HL-60 (cell line): Measurements from ENCODE around the gene FN3KRP.

Experiments
- DNase-seq, 2 experiments: peaks; one replicate each; pipeline ENCODE4 v3.0.0-alpha.2; 2010 to 2020; ENCODE audit warnings: low read depth in 1 of 2, low spot score in 1 of 2
- H3K27ac ChIP-seq: fragments of 250-450 bp; sonication (Bioruptor Pico); replicated peaks from 2 replicates; pipeline ENCODE4 v1.5.1; 2020; ENCODE audit warnings: mild to moderate bottlenecking, moderate library complexity
- H3K27me3 ChIP-seq: fragments of 250-450 bp; sonication (Bioruptor Pico); 2 replicates; pipeline ENCODE4 v1.5.1; 2021; ENCODE audit warnings: mild to moderate bottlenecking, moderate library complexity; ENCODE audit not compliant: insufficient read depth, poor library complexity, severe bottlenecking
- H3K4me3 ChIP-seq: replicated peaks from 2 replicates; pipeline ENCODE4 v1.5.1; 2011; ENCODE audit warnings: mild to moderate bottlenecking, control low read depth, low read length; ENCODE audit not compliant: insufficient read depth
- CTCF ChIP-seq: IDR thresholded peaks from one replicate; pipeline ENCODE4 v1.5.1; 2011; ENCODE audit warnings: low read length, control low read depth, inconsistent platforms; ENCODE audit not compliant: insufficient read depth
- GABPA ChIP-seq: IDR thresholded peaks from 2 replicates; pipeline ENCODE4 v1.6.1; 2012; ENCODE audit warnings: low read depth
- POLR2AphosphoS5 ChIP-seq: IDR thresholded peaks from 2 replicates; pipeline ENCODE4 v1.6.1; 2012; ENCODE audit warnings: low read depth
- REST ChIP-seq: IDR thresholded peaks from 2 replicates; pipeline ENCODE4 v1.6.1; 2012; ENCODE audit warnings: low read depth; ENCODE audit not compliant: insufficient replicate concordance
- SPI1 ChIP-seq: IDR thresholded peaks from 2 replicates; pipeline ENCODE4 v1.6.1; 2012; ENCODE audit warnings: low read depth, mild to moderate bottlenecking, borderline replicate concordance
- long read RNA-seq: library from polyadenylated mRNA; unstranded; transcript quantifications from one replicate; pipeline ENCODE4 v2.0.0, GENCODE V29; 2020

Gene FN3KRP
- long read RNA-seq, transcript FN3KRP-201 (6 exons, 1,849 nt): major isoform, 164 of 195 reads
- long read RNA-seq, partial matches to known transcripts: 2 of 195 reads
- long read RNA-seq, other reads (novel, unspliced or antisense): 28 of 195 reads

- Histone ChIP-seq H3K27me3 (no peaks in the 10 kb centered on the region), H3K4me3 (peak within 1 kb of the TSS; percentile 73), H3K27ac (peak within 1 kb of the TSS; percentile 80)
- no peak for TF ChIP-seq SPI1
- TF ChIP-seq POLR2AphosphoS5: peak; percentile 76; the same call in 1 of the 2 replicates
- DNase-seq: peak; percentile 83 to 93
Measured at GRCh38 chr17:82716203-82717010, at the start of gene FN3KRP. Gene FN3KRP (plus strand): TSS chr17:82716706. CDS start chr17:82716756, 50 bp downstream.

- H3K4me3 ChIP-seq: no peak overlapping the region
- no peak for DNase-seq
- no peak for TF ChIP-seq POLR2AphosphoS5
- no peak for TF ChIP-seq GABPA
- TF ChIP-seq REST: no peak
- TF ChIP-seq CTCF: no peak
- no peak for TF ChIP-seq SPI1
- H3K27me3 ChIP-seq: no peaks in the 10 kb centered on the region
- no peak overlapping the region for H3K27ac ChIP-seq
Measured at GRCh38 chr17:82666931-82667667, 49.4 kb upstream of the FN3KRP start.

GRCh38 chr17:82667668-82668000 lies 48.9 kb upstream of the FN3KRP start:
- no peak overlapping the region for H3K4me3 ChIP-seq
- no peak overlapping the region for H3K27ac ChIP-seq
- no peak for TF ChIP-seq SPI1
- TF ChIP-seq REST: no peak
- no peak for TF ChIP-seq GABPA
- no peak for TF ChIP-seq CTCF
- TF ChIP-seq POLR2AphosphoS5: no peak
- DNase-seq: no peak
- H3K27me3 ChIP-seq: no peaks in the 10 kb centered on the region

- no peak overlapping the region for H3K27ac ChIP-seq
- no peaks in the 10 kb centered on the region for H3K27me3 ChIP-seq
- TF ChIP-seq POLR2AphosphoS5 (no peak), SPI1 (no peak)
- no peak for DNase-seq
- no peak overlapping the region for H3K4me3 ChIP-seq
Measured at GRCh38 chr17:82668024-82668630, 48.4 kb upstream of the FN3KRP start.
